Measurements from ENCODE around the gene AXDND1.

AXDND1 gene

GRCh38 chr1:179327196-179327595 lies 38.6 kb upstream of the AXDND1 start:
- FAIRE-seq = no peak
- DNase-seq (ENCODE audit: insufficient read length, low spot score) = no peak
- TF ChIP-seq CTCF (IDR thresholded peaks at IDR 0.05; ENCODE audit: insufficient read depth, missing control alignments) = no peak

GRCh38 chr1:179327679-179328078 lies 38.1 kb upstream of the AXDND1 start:
- no peak for TF ChIP-seq CTCF (IDR thresholded peaks at IDR 0.05; ENCODE audit: insufficient read depth, missing control alignments)
- FAIRE-seq (peak; percentile 61), DNase-seq (ENCODE audit: insufficient read length, low spot score) (no peak)

GRCh38 chr1:179329862-179330261 lies 35.9 kb upstream of the AXDND1 start:
- no peak for FAIRE-seq
- no peak for TF ChIP-seq CTCF (IDR thresholded peaks at IDR 0.05; ENCODE audit: insufficient read depth, missing control alignments)

GRCh38 chr1:179334440-179334839 lies 31.3 kb upstream of the AXDND1 start:
- DNase-seq (ENCODE audit: insufficient read length, low spot score) (no peak), FAIRE-seq (no peak)
- TF ChIP-seq CTCF (IDR thresholded peaks at IDR 0.05; ENCODE audit: insufficient read depth, missing control alignments) = no peak

More at GRCh38 chr1:179329862-179330261, 35.9 kb upstream of the AXDND1 start:
- DNase-seq (ENCODE audit: insufficient read length, low spot score) = no peak

- DNase-seq (ENCODE audit: insufficient read length, low spot score) (no peak), FAIRE-seq (no peak)
- no peak for TF ChIP-seq CTCF (IDR thresholded peaks at IDR 0.05; ENCODE audit: insufficient read depth, missing control alignments)
Measured at GRCh38 chr1:179337288-179337687, 28.5 kb upstream of the AXDND1 start.

GRCh38 chr1:179337942-179338560 lies 27.7 kb upstream of the AXDND1 start:
- FAIRE-seq (peak; percentile 25), DNase-seq (ENCODE audit: insufficient read length, low spot score) (no peak)
- TF ChIP-seq CTCF (IDR thresholded peaks at IDR 0.05; ENCODE audit: insufficient read depth, missing control alignments) = no peak

GRCh38 chr1:179340918-179341317 lies 24.9 kb upstream of the AXDND1 start:
- DNase-seq (ENCODE audit: insufficient read length, low spot score) (no peak), FAIRE-seq (no peak)
- TF ChIP-seq CTCF (IDR thresholded peaks at IDR 0.05; ENCODE audit: insufficient read depth, missing control alignments) = no peak
